Prostate gland (tissue), 2 donors: ENCODE measurements around the gene SMIM44. TPM values are rescaled to one million over a fixed set of nuclear protein-coding genes. Genes with fewer than 3 reads are reported as not detected.

ENCODE experiments used
- DNase-seq: peaks from one replicate; pipeline ENCODE4 v3.0.0-alpha.2; 2019; ENCODE audit warnings: low spot score
- H3K27ac ChIP-seq, 2 donors: fragments of 200-600 bp; sonication (generic); 2 replicates each; pipeline ENCODE4 v1.5.1; 2017 to 2019
- H3K27me3 ChIP-seq: fragments of 200-600 bp; sonication (generic); replicated peaks from 2 replicates; pipeline ENCODE4 v1.5.1; 2019; ENCODE audit not compliant: insufficient read depth
- H3K36me3 ChIP-seq, 2 donors: fragments of 200-600 bp; sonication (generic); 1 replicate in 1 of 2; 2 replicates in 1 of 2; pipeline versions ENCODE4 v1.5.1 to v1.8.1; 2017 to 2019
- H3K4me1 ChIP-seq: fragments of 200-600 bp; sonication (generic); replicated peaks from 2 replicates; pipeline ENCODE4 v1.5.1; 2019
- H3K4me3 ChIP-seq, 2 donors: fragments of 200-600 bp; sonication (generic); 2 replicates each; pipeline ENCODE4 v1.5.1; 2017 to 2019
- H3K9me3 ChIP-seq: fragments of 200-600 bp; sonication (generic); 2 replicates; pipeline ENCODE4 v1.5.1; 2017
- CTCF ChIP-seq, 4 experiments: fragments of 200-600 bp in 2 of 4; fragments of 450-650 bp in 2 of 4; sonication (generic) in 2 of 4; IDR thresholded peaks; 1 replicate in 3 of 4; 2 replicates in 1 of 4; pipeline ENCODE4 v1.5.1; 2016 to 2019; ENCODE audit warnings: antibody characterized with exemption in 4 of 4, mild to moderate bottlenecking in 2 of 4, moderate library complexity in 2 of 4
- POLR2A ChIP-seq: fragments of 450-650 bp; IDR thresholded peaks from one replicate; pipeline ENCODE4 v1.6.1; 2016; ENCODE audit warnings: antibody characterized with exemption, mild to moderate bottlenecking
- POLR2AphosphoS5 ChIP-seq: sonication (generic); formaldehyde crosslinking; IDR thresholded peaks from one replicate; pipeline ENCODE4 v1.6.1; 2017; ENCODE audit warnings: antibody characterized with exemption
- WGBS: methylation state at CpG from one replicate; pipeline ENCODE4 v1.1.5; 2018; 5-methylcytosine and 5-hydroxymethylcytosine counted together
- intact Hi-C: fragments of 100-400 bp; cut with DNase I; formaldehyde crosslinking; loops from one replicate; pipeline ENCODE4 v1.14.2; 2022
- total RNA-seq, 2 donors: library from RNA; depleted of rRNA; stranded (reverse); fragments of >200 nt; gene quantifications; one replicate each; pipeline ENCODE4 v1.1.0, GENCODE V29; 2016

SMIM44 gene
- total RNA-seq, 2 donors from 2014 or later, result 1.7 TPM; not detected in 1

DNA sequence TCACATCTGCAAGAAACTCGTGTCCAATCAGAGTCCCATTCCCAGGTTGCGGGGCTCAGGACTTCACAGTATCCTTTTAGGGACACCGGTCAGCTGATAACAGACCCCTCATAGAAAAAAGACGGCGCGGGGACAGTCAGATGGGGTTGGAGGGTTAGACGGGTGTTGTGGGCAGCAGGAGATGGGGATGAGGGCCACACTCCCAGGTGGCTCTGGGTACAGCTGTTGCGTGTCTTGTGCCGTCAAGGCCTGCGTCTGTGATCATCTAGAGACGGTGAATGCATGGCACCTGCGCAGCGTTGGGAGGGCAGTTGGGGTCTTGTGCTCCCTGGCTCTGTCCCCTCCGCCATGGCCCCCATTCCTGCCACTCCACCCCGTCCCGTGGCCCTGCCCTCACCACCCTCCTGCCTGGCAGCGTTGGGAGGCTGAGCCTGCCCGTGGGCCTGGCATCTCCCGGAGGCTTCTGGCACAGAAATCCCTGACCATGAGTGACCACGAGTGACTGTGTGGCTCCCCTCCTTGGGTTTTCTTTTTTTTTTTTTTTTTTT, 41.7 kb upstream of the SMIM44 start:
- H3K9me3 ChIP-seq, result no peaks in the 10 kb centered on the region
- WGBS, result 97% methylated on average over 19 of the region's 20 CpGs
- peaks cover 9 to 23% of the 10 kb centered on the region in 2 donors for H3K36me3 ChIP-seq
- no peaks in the 10 kb centered on the region for H3K4me1 ChIP-seq
- intact Hi-C loops, result no loop called here
- no peak overlapping the region for H3K27ac ChIP-seq
- no peak for DNase-seq
- no peak for TF ChIP-seq POLR2AphosphoS5
- no peak for TF ChIP-seq CTCF (IDR thresholded peaks at IDR 0.05)
- TF ChIP-seq POLR2A, result no peak
- no peak overlapping the region for H3K4me3 ChIP-seq
- no peaks in the 10 kb centered on the region for H3K27me3 ChIP-seq

DNA sequence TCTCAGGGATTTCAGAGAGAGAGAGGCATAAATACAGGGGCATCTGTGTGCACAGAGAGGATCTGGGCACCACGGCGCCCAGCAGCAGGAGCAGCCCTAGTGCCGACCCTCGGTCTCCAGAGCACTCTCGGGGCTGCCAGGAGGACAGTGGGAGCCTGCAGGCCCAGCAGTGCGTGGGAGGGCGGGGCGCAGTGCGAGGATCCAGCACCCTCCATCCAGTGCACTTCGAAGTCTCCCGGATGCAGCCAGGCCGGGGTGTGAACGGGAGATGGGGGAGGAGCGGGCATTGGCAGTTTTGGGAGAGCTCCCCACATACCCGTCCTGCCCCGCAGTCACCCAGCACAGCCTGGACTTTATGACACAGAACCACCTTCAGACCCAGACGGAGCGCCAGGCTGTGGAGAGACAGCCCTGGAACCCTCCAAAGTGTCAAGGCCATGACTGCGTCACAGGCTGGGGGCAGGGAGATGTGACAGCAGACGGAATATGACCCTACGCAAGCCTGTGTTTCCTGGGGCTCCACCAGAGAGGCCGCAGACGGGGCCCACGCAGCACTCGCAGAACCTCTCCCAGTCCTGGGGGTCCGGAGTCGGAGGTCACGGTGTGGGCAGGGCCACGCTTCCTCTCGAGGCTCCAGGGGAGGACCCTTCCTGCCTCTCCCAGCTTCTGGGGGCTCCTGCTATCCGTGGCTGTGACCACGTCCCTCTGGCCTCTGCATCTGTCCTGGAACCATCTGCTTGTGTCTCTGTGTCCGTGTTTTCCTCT, 41.0 kb upstream of the SMIM44 start:
- no peak for DNase-seq
- peaks cover 9 to 23% of the 10 kb centered on the region in 2 donors for H3K36me3 ChIP-seq
- no peak overlapping the region for H3K4me3 ChIP-seq
- no peak overlapping the region for H3K27ac ChIP-seq
- H3K9me3 ChIP-seq, result no peaks in the 10 kb centered on the region
- TF ChIP-seq POLR2AphosphoS5 (no peak), POLR2A (no peak), CTCF (IDR thresholded peaks at IDR 0.05) (no peak)
- H3K27me3 ChIP-seq, result no peaks in the 10 kb centered on the region
- 93% methylated on average over 33 of the region's 33 CpGs for WGBS
- H3K4me1 ChIP-seq, result no peaks in the 10 kb centered on the region
- intact Hi-C loops, result no loop called here

DNA sequence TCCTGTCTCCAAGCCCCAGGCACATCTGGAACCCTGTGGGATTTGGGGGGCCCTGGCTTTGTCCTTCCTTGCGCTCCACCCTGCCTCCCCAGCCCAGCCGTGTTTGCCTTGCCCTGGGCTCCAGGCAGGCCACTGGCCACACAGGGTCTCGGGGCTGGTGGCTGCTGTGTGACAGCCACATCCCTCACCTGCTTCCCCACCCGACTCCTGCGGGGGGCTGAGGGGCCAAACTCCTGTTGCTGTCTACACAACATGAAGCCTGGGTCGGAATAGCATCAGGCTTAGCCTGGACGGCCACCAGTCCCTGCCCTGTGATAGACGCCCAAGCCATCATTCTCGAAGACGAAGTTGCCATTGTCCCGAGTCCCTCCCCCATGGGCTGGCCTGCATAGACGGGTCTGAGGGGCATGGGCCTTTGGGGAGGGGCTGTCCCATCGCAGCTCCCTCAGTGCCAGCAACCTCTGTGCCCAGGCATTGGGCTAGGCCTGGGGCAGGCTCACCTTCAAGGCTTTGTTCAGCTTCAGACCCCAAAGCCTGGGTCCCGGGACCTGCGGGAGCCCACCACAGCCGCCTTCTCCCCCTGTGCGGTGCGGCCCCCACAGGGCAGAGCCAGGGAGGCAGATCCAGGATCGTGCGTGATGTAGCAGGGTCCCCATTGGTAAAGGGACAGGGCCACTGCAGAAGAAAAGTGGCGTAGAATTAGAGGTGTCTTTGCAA, 40.3 kb upstream of the SMIM44 start:
- no peak for DNase-seq
- no peak overlapping the region for H3K27ac ChIP-seq
- intact Hi-C loops, result no loop called here
- peaks cover 9 to 23% of the 10 kb centered on the region in 2 donors for H3K36me3 ChIP-seq
- H3K27me3 ChIP-seq, result no peaks in the 10 kb centered on the region
- no peaks in the 10 kb centered on the region for H3K9me3 ChIP-seq
- no peaks in the 10 kb centered on the region for H3K4me1 ChIP-seq
- no peak overlapping the region for H3K4me3 ChIP-seq
- TF ChIP-seq POLR2AphosphoS5 (no peak), CTCF (IDR thresholded peaks at IDR 0.05) (no peak), POLR2A (no peak)
- WGBS, result 83% methylated on average over 14 of the region's 21 CpGs

- WGBS, result 89% methylated on average over 40 of the region's 40 CpGs
- Histone ChIP-seq H3K27me3 (no peaks in the 10 kb centered on the region), H3K4me1 (no peaks in the 10 kb centered on the region), H3K4me3 (no peak overlapping the region), H3K36me3 (peaks cover 6 to 19% of the 10 kb centered on the region in 2 donors), H3K27ac (no peak overlapping the region), H3K9me3 (no peaks in the 10 kb centered on the region)
- DNase-seq, result no peak
- TF ChIP-seq POLR2AphosphoS5 (no peak), CTCF (IDR thresholded peaks at IDR 0.05) (no peak), POLR2A (no peak)
- intact Hi-C loops, result no loop called here
Measured at GRCh38 chr19:3522421-3523360, 39.5 kb upstream of the SMIM44 start.
